ENCODE data around the gene OPRD1.
A peak's percentile ranks its signal among the peaks of the same experiment; 100 is the strongest.

Gene OPRD1

DNA sequence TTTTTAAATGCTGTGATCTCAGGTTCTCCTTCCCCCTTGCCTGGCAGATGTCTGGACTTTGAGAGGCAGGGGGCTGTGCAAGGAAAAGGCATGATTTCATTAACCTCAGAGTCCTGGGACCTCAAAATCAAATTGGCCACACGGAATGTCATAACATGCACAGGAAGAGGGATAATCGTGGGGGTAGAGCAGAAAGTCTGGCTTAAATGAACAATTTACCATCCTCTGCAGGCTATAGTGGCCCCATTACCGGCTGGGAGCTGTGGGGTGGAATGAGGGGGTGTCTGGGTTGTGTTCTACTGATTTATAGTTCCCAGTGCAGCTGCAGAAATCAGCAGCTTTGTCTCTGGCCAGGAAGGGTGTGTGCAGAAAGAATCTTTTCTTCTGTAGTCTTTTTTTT lies 10.8 kb downstream of the OPRD1 start:
- TF ChIP-seq TEAD4 (IDR thresholded peaks at IDR 0.05) (no peak), CREB1 (IDR thresholded peaks at IDR 0.05; ENCODE audit: low read depth) (no peak), NFIC (IDR thresholded peaks at IDR 0.05) (no peak), EGR1 (IDR thresholded peaks at IDR 0.05) (no peak), CEBPB (IDR thresholded peaks at IDR 0.05) (no peak), FOXM1 (IDR thresholded peaks at IDR 0.05; ENCODE audit: borderline replicate concordance, low read depth) (no peak), ZBTB7A (IDR thresholded peaks at IDR 0.05; ENCODE audit: low read depth) (no peak), TCF12 (IDR thresholded peaks at IDR 0.05; ENCODE audit: low read depth) (no peak), RAD21 (IDR thresholded peaks at IDR 0.05; ENCODE audit: low read depth) (no peak)
- TF ChIP-seq, protein P1, sequence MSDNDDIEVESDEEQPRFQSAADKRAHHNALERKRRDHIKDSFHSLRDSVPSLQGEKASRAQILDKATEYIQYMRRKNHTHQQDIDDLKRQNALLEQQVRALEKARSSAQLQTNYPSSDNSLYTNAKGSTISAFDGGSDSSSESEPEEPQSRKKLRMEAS (IDR thresholded peaks at IDR 0.05) = no peak
- TF ChIP-seq, protein P2, sequence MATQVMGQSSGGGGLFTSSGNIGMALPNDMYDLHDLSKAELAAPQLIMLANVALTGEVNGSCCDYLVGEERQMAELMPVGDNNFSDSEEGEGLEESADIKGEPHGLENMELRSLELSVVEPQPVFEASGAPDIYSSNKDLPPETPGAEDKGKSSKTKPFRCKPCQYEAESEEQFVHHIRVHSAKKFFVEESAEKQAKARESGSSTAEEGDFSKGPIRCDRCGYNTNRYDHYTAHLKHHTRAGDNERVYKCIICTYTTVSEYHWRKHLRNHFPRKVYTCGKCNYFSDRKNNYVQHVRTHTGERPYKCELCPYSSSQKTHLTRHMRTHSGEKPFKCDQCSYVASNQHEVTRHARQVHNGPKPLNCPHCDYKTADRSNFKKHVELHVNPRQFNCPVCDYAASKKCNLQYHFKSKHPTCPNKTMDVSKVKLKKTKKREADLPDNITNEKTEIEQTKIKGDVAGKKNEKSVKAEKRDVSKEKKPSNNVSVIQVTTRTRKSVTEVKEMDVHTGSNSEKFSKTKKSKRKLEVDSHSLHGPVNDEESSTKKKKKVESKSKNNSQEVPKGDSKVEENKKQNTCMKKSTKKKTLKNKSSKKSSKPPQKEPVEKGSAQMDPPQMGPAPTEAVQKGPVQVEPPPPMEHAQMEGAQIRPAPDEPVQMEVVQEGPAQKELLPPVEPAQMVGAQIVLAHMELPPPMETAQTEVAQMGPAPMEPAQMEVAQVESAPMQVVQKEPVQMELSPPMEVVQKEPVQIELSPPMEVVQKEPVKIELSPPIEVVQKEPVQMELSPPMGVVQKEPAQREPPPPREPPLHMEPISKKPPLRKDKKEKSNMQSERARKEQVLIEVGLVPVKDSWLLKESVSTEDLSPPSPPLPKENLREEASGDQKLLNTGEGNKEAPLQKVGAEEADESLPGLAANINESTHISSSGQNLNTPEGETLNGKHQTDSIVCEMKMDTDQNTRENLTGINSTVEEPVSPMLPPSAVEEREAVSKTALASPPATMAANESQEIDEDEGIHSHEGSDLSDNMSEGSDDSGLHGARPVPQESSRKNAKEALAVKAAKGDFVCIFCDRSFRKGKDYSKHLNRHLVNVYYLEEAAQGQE (IDR thresholded peaks at IDR 0.05; ENCODE audit: low read depth) = no peak

DNA sequence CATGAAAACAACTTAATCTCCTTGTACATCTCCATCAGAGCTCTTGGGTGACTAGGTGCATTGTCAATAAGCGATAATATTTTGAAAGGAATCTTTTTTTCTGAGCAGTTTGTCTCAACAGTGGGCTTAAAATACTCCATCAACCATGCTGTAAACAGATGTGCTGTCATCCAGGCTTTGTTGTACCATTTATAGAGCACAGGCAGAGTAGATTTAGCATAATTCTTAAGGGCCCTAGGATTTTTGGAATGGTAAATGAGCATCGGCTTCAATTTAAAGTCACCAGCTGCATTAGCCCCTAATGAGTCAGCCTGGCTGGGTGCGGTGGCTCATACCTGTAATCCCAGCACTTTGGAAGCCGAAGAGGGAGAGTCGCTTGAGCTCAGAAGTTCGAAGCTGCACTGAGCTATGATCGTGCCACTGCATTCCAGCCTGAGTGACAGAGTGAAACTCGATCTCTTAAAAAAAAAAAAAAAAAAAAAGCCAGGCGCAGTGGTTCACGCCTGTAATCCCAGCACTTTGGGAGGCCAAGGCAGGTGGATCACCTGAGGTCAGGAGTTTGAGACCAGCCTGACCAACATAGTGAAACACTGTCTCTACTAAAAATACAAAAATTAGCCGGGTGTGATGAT lies 16.4 kb downstream of the OPRD1 start:
- peak; percentile 53; the same call in 1 of the 2 replicates for TF ChIP-seq TEAD4 (IDR thresholded peaks at IDR 0.05)

DNA sequence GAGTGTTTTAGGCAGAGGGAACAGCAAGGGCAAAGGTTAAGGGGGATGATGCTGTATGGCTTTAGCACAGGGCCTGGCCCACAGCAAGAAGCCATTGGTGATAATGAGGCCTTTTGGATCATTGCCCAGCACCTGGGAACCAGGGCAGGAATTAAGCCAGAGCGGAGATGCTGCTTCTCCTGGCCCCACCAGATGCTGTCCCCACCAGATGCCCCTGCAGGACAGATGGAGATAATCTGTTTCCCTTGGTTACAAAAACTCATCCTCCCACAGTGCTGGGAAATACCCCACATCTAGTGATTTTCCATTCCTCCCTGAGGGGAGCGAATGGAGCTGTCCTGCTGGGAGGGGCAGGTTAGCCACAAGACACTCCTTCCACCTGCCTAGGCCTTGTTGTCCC lies 18.8 kb downstream of the OPRD1 start:
- TF ChIP-seq CREB1 (IDR thresholded peaks at IDR 0.05; ENCODE audit: low read depth) (no peak), ZBTB7A (IDR thresholded peaks at IDR 0.05; ENCODE audit: low read depth) (no peak), NFIC (IDR thresholded peaks at IDR 0.05) (no peak), TCF12 (IDR thresholded peaks at IDR 0.05; ENCODE audit: low read depth) (no peak), TAF1 (IDR thresholded peaks at IDR 0.05; ENCODE audit: low read depth) (no peak), YY1 (IDR thresholded peaks at IDR 0.05; ENCODE audit: low read depth) (no peak)
- TF ChIP-seq, protein P1 (IDR thresholded peaks at IDR 0.05) = no peak
- TF ChIP-seq, protein P2 (IDR thresholded peaks at IDR 0.05; ENCODE audit: low read depth) = no peak
- TF ChIP-seq, protein P3, sequence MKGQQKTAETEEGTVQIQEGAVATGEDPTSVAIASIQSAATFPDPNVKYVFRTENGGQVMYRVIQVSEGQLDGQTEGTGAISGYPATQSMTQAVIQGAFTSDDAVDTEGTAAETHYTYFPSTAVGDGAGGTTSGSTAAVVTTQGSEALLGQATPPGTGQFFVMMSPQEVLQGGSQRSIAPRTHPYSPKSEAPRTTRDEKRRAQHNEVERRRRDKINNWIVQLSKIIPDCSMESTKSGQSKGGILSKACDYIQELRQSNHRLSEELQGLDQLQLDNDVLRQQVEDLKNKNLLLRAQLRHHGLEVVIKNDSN (IDR thresholded peaks at IDR 0.05) = no peak

DNA sequence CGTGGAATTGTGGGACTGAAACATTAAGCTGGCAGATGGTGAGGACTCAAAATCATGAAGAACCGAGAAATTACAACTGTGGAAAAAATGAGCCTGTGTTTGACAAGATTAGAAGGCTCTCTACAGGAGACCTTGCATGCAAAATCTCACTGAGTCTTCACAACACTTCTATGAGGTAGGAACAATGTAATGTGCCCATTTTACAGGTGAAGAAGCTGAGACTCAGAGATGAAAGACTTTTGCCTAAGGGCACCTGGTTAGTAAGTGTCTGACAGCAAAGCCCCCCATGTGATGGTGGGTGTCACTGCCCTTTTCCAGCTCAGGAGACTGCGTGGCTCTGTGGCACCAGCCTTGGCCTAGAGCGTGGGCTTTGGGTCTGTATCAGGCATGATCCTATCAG lies 21.0 kb downstream of the OPRD1 start:
- TF ChIP-seq EGR1 (IDR thresholded peaks at IDR 0.05) (no peak), TAF1 (IDR thresholded peaks at IDR 0.05; ENCODE audit: low read depth) (no peak), CREB1 (IDR thresholded peaks at IDR 0.05; ENCODE audit: low read depth) (no peak), TCF12 (IDR thresholded peaks at IDR 0.05; ENCODE audit: low read depth) (no peak), TEAD4 (IDR thresholded peaks at IDR 0.05) (no peak), YY1 (IDR thresholded peaks at IDR 0.05; ENCODE audit: low read depth) (no peak)
- TF ChIP-seq, protein P1 (IDR thresholded peaks at IDR 0.05) = no peak
- TF ChIP-seq, protein P2 (IDR thresholded peaks at IDR 0.05; ENCODE audit: low read depth) = no peak

DNA sequence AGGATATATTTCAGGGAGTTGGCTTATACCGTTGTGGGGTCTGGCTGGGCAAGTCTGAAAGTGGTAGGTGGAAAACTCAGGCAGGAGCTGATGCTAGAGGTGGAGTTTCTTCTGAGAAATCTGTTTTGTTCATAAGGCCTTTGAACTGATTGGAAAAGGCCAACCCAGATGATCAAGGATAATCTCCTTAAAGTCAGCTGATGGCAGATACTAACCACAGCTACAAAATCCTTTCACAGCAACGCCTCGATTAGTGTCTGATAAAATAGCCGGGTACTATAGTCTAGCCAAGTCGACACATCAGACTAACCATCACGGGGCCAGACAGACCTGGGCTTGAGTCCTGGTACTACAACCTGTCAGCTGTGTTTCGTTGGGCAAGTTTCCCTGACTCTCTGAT lies 21.4 kb downstream of the OPRD1 start:
- TF ChIP-seq TAF1 (IDR thresholded peaks at IDR 0.05; ENCODE audit: low read depth) (no peak), EGR1 (IDR thresholded peaks at IDR 0.05) (no peak), ZBTB7A (IDR thresholded peaks at IDR 0.05; ENCODE audit: low read depth) (no peak), EP300 (IDR thresholded peaks at IDR 0.05; ENCODE audit: borderline replicate concordance) (no peak), FOXM1 (IDR thresholded peaks at IDR 0.05; ENCODE audit: borderline replicate concordance, low read depth) (no peak), NFIC (IDR thresholded peaks at IDR 0.05) (no peak), TEAD4 (IDR thresholded peaks at IDR 0.05) (no peak), YY1 (IDR thresholded peaks at IDR 0.05; ENCODE audit: low read depth) (no peak), CEBPB (IDR thresholded peaks at IDR 0.05) (no peak), TCF12 (IDR thresholded peaks at IDR 0.05; ENCODE audit: low read depth) (no peak), RAD21 (IDR thresholded peaks at IDR 0.05; ENCODE audit: low read depth) (no peak), CREB1 (IDR thresholded peaks at IDR 0.05; ENCODE audit: low read depth) (no peak)
- TF ChIP-seq, protein P3 (IDR thresholded peaks at IDR 0.05) = no peak
- TF ChIP-seq, protein P2 (IDR thresholded peaks at IDR 0.05; ENCODE audit: low read depth) = no peak
- TF ChIP-seq, protein P1 (IDR thresholded peaks at IDR 0.05) = no peak

Data from Ishikawa (cell line).